K562 (cell line): ENCODE measurements around the gene PYGO2. TPM values are rescaled to one million over a fixed set of nuclear protein-coding genes. Genes with fewer than 3 reads are reported as not detected.

Experiments
- ARNT ChIP-seq, 2 experiments: fragments of 450-650 bp; IDR thresholded peaks; 2 replicates each; pipeline ENCODE4 v1.6.1; 2016; ENCODE audit warnings: mild to moderate bottlenecking in 1 of 2
- CHCHD3 ChIP-seq: fragments of 250-450 bp; sonication (Bioruptor Pico); IDR thresholded peaks from 2 replicates; pipeline ENCODE4 v2.1.2; 2022; ENCODE audit warnings: mild to moderate bottlenecking
- E2F3 ChIP-seq: fragments of 250-450 bp; sonication (Bioruptor Pico); IDR thresholded peaks from 2 replicates; pipeline ENCODE4 v1.4.0; 2020; ENCODE audit warnings: mild to moderate bottlenecking
- E2F4 ChIP-seq: sonication (generic); formaldehyde crosslinking; IDR thresholded peaks from 2 replicates; pipeline ENCODE4 v1.8.0; 2022; ENCODE audit warnings: mild to moderate bottlenecking, low read depth, missing genetic modification reagents
- KLF16 ChIP-seq: IDR thresholded peaks from 2 replicates; pipeline ENCODE4 v1.6.1; 2016; ENCODE audit warnings: antibody characterized with exemption
- MCM2 ChIP-seq: fragments of 450-650 bp; IDR thresholded peaks from 2 replicates; pipeline ENCODE4 v1.6.1; 2017; ENCODE audit warnings: low read depth, mild to moderate bottlenecking
- NFRKB ChIP-seq: fragments of 450-650 bp; IDR thresholded peaks from 2 replicates; pipeline ENCODE4 v1.6.1; 2016; ENCODE audit warnings: low read depth
- NR3C1 ChIP-seq: sonication (generic); formaldehyde crosslinking; IDR thresholded peaks from 2 replicates; pipeline ENCODE4 v1.8.1; 2022; ENCODE audit warnings: missing genetic modification reagents
- POLR2G ChIP-seq: fragments of 200-400 bp; formaldehyde crosslinking; IDR thresholded peaks from 2 replicates; pipeline ENCODE4 v1.6.1; 2017; ENCODE audit warnings: low read depth, mild to moderate bottlenecking, antibody characterized with exemption, low read length, moderate library complexity
- POLR3A ChIP-seq: IDR thresholded peaks from 2 replicates; pipeline ENCODE4 v1.6.1; 2011; ENCODE audit warnings: borderline replicate concordance, mild to moderate bottlenecking, moderate library complexity; ENCODE audit not compliant: insufficient read length, insufficient read depth; ENCODE audit errors: extremely low read depth
- PTBP1 ChIP-seq: fragments of 200-400 bp; formaldehyde crosslinking; IDR thresholded peaks from 2 replicates; pipeline ENCODE4 v1.6.1; 2017; ENCODE audit warnings: low read depth, low read length
- PTTG1 ChIP-seq: fragments of 450-650 bp; IDR thresholded peaks from 2 replicates; pipeline ENCODE4 v1.6.1; 2016; ENCODE audit warnings: low read depth, mild to moderate bottlenecking, missing genetic modification characterization, missing compliant biosample characterization
- RNF2 ChIP-seq: sonication (generic); IDR thresholded peaks from 2 replicates; pipeline ENCODE4 v1.6.1; 2016
- RNF219 ChIP-seq: fragments of 250-450 bp; sonication (Bioruptor Pico); IDR thresholded peaks from 2 replicates; pipeline ENCODE4 v1.5.0; 2022; ENCODE audit warnings: mild to moderate bottlenecking
- SIX5 ChIP-seq, 2 experiments: IDR thresholded peaks; 2 replicates each; pipeline ENCODE4 v1.6.1; 2011; ENCODE audit warnings: low read length in 2 of 2, borderline replicate concordance in 1 of 2, low read depth in 1 of 2, mild to moderate bottlenecking in 1 of 2, moderate library complexity in 1 of 2; ENCODE audit not compliant: insufficient read depth in 1 of 2
- SRSF9 ChIP-seq: fragments of 200-400 bp; formaldehyde crosslinking; IDR thresholded peaks from 2 replicates; pipeline ENCODE4 v1.6.1; 2017; ENCODE audit warnings: low read depth, low read length, borderline replicate concordance
- ZBTB12 ChIP-seq: fragments of 250-450 bp; sonication (Bioruptor Pico); IDR thresholded peaks from 2 replicates; pipeline ENCODE4 v1.4.0; 2020
- ZBTB7A ChIP-seq: IDR thresholded peaks from 2 replicates; pipeline ENCODE4 v1.6.1; 2011; ENCODE audit warnings: low read depth, mild to moderate bottlenecking, low read length, moderate library complexity, borderline replicate concordance; ENCODE audit not compliant: control insufficient read depth
- ZFP36 ChIP-seq: fragments of 150-350 bp; IDR thresholded peaks from 2 replicates; pipeline ENCODE4 v1.6.1; 2018; ENCODE audit warnings: low read length, low read depth; ENCODE audit not compliant: partially characterized antibody
- ZNF354B ChIP-seq: fragments of 250-450 bp; sonication (Bioruptor Pico); IDR thresholded peaks from 2 replicates; pipeline ENCODE4 v1.4.0; 2020
- ZNF398 ChIP-seq: fragments of 250-450 bp; sonication (Bioruptor Pico); IDR thresholded peaks from 2 replicates; pipeline ENCODE4 v1.8.0; 2021; ENCODE audit warnings: moderate library complexity, mild to moderate bottlenecking, inconsistent platforms
- polyA plus RNA-seq, 8 experiments: library from polyadenylated mRNA; depleted of rRNA in 4 of 8; stranded (reverse) in 5 of 8; unstranded in 3 of 8; fragments of >200 nt; fragmentation: Nextera tagmentation in 2 of 8; fragmentation: Illumina TruSeq in 1 of 8; extraction: Ambion mirVana in 2 of 8; extraction: Trizol in 1 of 8; gene quantifications; 2 replicates each; pipeline versions ENCODE4 v1.2.1 to v1.2.3, GENCODE V29; 2011 to 2014; ENCODE audit warnings: inconsistent platforms in 1 of 8, missing spikeins in 1 of 8
- total RNA-seq, 7 experiments: library from RNA; depleted of rRNA in 6 of 7; stranded (reverse); fragments of >200 nt in 6 of 7; fragmentation: Illumina TruSeq in 2 of 7; extraction: Trizol in 2 of 7; gene quantifications; 2 replicates each; pipeline versions ENCODE4 v1.2.1 to v1.2.3, GENCODE V29; 2011 to 2021; ENCODE audit warnings: low replicate concordance in 1 of 7

The PYGO2 gene
- total and polyA plus RNA-seq, 9 of the 15 experiments (the other 6 are each of a cell fraction or from before 2014, with no cell fraction given), result 8.3 to 36.2 (median 18.2) TPM

GRCh38 chr1:154999571-155000410, 38.2 kb upstream of the PYGO2 start (continued):
- TF ChIP-seq PTTG1 (tag) (no peak), SRSF9 (no peak), PTBP1 (no peak), RNF219 (CRISPR knock-in tag) (no peak), ZNF398 (CRISPR knock-in tag) (no peak), ZBTB7A (peak; percentile 96), KLF16 (no peak), SIX5 (IDR thresholded peaks at IDR 0.05; ENCODE audit: borderline replicate concordance in 1 of 2, insufficient read depth in 1 of 2, low read depth in 1 of 2, low read length in 2 of 2) (no peak), MCM2 (no peak), NR3C1 (CRISPR knock-in tag) (no peak), NFRKB (peak; percentile 68), E2F3 (CRISPR knock-in tag) (peak; percentile 15; the same call in 1 of the 2 replicates), E2F4 (CRISPR knock-in tag) (no peak), POLR3A (no peak), ARNT (IDR thresholded peaks at IDR 0.05) (no peak), ZNF354B (CRISPR knock-in tag) (no peak), ZBTB12 (CRISPR knock-in tag) (no peak), RNF2 (no peak; the same call in 1 of the 2 replicates), CHCHD3 (no peak), POLR2G (peak; percentile 65), ZFP36 (no peak)
